ENCODE measurements around the gene TEDC2.

TEDC2 gene

DNA sequence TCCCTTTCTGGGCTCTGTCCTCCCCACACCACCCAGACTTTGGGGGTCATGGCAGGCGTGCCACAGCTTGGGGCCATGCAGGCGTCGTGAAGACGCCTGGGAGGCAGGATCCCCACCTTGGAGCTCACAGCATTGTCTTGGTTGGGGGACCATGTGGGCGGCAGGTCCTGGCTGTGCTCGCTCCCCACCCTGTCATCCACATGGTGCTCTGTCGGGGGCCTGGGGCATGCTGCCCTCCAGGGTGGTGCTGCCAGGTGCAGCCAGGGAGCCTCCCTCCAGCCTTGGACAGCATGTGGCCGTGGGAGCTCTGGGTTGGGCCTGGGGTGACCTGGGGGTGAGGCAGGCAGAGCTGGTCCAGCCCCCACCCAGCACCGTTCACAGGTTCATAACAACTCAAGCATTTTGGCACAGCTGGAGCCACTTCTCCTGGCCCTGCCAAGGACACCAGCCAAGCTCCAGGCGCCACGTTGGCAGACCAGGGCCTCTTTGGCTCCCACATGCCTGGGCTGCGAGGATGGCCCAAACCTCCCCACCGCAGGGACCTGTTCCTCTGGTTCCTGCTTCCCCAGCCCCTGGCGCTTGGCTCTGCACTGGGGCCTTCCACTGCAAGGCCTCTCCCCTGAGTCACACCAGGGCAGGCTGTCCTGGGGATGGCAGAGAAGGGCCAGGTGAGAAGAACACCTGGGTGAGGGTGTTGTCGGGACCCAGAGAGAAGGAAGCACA lies 38.8 kb downstream of the TEDC2 start:
- Mint-ChIP-seq H3K4me3 (no peak overlapping the region), H3K4me1 (ENCODE audit: low read depth) (no peaks in the 10 kb centered on the region), H3K27me3 (no peaks in the 10 kb centered on the region), H3K36me3 (no peaks in the 10 kb centered on the region), H3K27ac (no peak overlapping the region), H3K9me3 (ENCODE audit: low read depth) (no peaks in the 10 kb centered on the region)

- Mint-ChIP-seq H3K36me3 (no peaks in the 10 kb centered on the region), H3K27ac (no peak overlapping the region), H3K27me3 (no peaks in the 10 kb centered on the region), H3K9me3 (ENCODE audit: low read depth) (no peaks in the 10 kb centered on the region), H3K4me1 (ENCODE audit: low read depth) (no peaks in the 10 kb centered on the region), H3K4me3 (no peak overlapping the region)
These were observed 39.5 kb downstream of the TEDC2 start for GRCh38 chr16:2499454-2499853.

GRCh38 chr16:2499890-2500429 lies 40.1 kb downstream of the TEDC2 start:
- H3K9me3 Mint-ChIP-seq (ENCODE audit: low read depth): no peaks in the 10 kb centered on the region
- H3K27me3 Mint-ChIP-seq: no peaks in the 10 kb centered on the region
- H3K36me3 Mint-ChIP-seq: no peaks in the 10 kb centered on the region
- no peak overlapping the region for H3K27ac Mint-ChIP-seq
- H3K4me3 Mint-ChIP-seq: no peak overlapping the region
- H3K4me1 Mint-ChIP-seq (ENCODE audit: low read depth): no peaks in the 10 kb centered on the region

DNA sequence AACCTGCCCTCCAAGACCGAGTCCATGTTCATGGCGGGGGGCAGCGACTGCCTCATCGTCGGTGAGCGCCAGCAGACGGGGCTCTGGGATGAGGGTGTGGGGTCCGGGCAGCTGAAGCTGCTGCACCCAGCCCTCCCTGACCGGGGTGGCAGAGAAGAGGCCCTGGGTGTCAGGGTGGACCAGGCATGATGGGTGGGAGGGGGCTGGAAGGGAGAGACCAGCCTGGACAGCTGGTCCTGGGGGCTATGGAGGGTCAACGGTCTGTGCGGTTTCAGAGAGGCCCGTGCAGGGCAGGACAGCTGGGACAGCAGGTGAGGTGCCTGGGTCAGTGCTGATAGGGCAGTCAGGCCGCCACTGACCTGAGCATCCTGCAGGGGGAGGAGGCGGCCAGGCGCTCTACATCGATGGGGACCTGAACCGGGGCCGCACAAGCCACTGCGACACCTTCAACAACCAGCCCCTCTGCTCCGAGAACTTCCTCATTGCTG lies 40.6 kb downstream of the TEDC2 start:
- Mint-ChIP-seq H3K27me3 (no peaks in the 10 kb centered on the region), H3K9me3 (ENCODE audit: low read depth) (no peaks in the 10 kb centered on the region), H3K4me3 (no peak overlapping the region), H3K36me3 (no peaks in the 10 kb centered on the region), H3K4me1 (ENCODE audit: low read depth) (no peaks in the 10 kb centered on the region), H3K27ac (no peak overlapping the region)

- no peaks in the 10 kb centered on the region for H3K36me3 Mint-ChIP-seq
- H3K27ac Mint-ChIP-seq: no peak overlapping the region
- no peaks in the 10 kb centered on the region for H3K9me3 Mint-ChIP-seq (ENCODE audit: low read depth)
- no peaks in the 10 kb centered on the region for H3K27me3 Mint-ChIP-seq
- H3K4me3 Mint-ChIP-seq: no peak overlapping the region
- no peaks in the 10 kb centered on the region for H3K4me1 Mint-ChIP-seq (ENCODE audit: low read depth)
These were observed 41.2 kb downstream of the TEDC2 start for GRCh38 chr16:2500918-2501750.

GRCh38 chr16:2501946-2502895 lies 42.3 kb downstream of the TEDC2 start:
- Mint-ChIP-seq H3K36me3 (no peaks in the 10 kb centered on the region), H3K27me3 (no peaks in the 10 kb centered on the region), H3K27ac (no peak overlapping the region), H3K4me1 (ENCODE audit: low read depth) (no peaks in the 10 kb centered on the region), H3K4me3 (no peak overlapping the region), H3K9me3 (ENCODE audit: low read depth) (no peaks in the 10 kb centered on the region)

GRCh38 chr16:2505695-2506094 lies 45.8 kb downstream of the TEDC2 start:
- Mint-ChIP-seq H3K27ac (no peak overlapping the region), H3K9me3 (ENCODE audit: low read depth) (no peaks in the 10 kb centered on the region), H3K36me3 (no peaks in the 10 kb centered on the region), H3K4me1 (ENCODE audit: low read depth) (no peaks in the 10 kb centered on the region), H3K4me3 (no peak overlapping the region), H3K27me3 (no peaks in the 10 kb centered on the region)

DNA sequence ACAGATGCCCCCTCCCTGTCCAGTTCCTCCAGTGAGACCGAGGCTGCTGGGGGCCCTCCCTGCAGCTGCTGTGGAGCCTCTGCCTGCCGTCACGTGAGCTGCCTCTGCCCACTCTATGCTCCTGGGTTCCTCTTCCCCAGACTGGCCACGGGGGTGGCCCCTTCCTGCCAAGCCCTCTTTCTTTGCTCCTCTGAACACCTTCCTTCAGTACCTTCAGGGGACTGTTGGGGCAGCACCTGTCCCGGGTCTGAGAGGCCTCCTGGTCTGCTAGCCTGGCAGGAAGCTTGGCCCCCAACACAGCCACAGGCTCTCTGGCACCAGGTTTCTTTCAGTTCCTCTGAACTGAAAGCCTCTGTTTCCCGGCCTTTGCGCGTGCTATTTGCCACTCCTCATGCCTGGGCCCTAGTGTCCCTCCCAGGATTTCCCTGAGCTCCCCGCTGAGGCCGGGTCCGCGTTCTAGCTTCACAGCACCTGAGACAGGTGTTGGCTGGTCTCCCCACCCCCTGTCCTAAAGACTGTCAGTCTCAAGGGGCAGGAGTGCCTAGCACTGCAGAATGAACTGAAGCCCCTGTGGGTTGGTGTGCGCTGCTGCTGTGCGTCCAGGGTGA lies 47.2 kb downstream of the TEDC2 start:
- no peak overlapping the region for H3K27ac Mint-ChIP-seq
- H3K4me1 Mint-ChIP-seq (ENCODE audit: low read depth): no peaks in the 10 kb centered on the region
- H3K4me3 Mint-ChIP-seq: no peak overlapping the region
- no peaks in the 10 kb centered on the region for H3K36me3 Mint-ChIP-seq
- H3K27me3 Mint-ChIP-seq: no peaks in the 10 kb centered on the region
- H3K9me3 Mint-ChIP-seq (ENCODE audit: low read depth): no peaks in the 10 kb centered on the region

DNA sequence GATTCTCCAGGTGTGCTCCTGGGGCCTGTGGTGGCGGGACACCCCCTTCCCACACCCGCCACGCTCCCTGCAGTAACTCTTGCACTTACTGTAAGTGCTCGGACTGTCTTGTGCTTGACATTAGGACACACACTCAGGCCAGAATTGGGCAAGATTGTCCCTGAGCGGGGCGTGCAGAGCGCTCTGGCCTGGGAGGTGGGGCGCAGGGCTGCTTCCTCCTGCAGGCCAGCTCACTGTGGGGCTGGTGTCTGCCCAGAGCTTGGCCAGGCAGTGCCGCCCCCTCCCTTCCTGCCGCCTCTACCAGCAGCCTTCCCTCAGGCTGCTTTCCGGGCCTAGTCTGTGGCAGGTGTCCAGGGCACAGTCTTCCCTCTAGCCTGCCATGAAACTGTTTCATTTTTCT lies 47.8 kb downstream of the TEDC2 start:
- peaks cover 4% of the 10 kb centered on the region for H3K4me1 Mint-ChIP-seq (ENCODE audit: low read depth)
- no peak overlapping the region for H3K27ac Mint-ChIP-seq
- no peaks in the 10 kb centered on the region for H3K36me3 Mint-ChIP-seq
- H3K9me3 Mint-ChIP-seq (ENCODE audit: low read depth): no peaks in the 10 kb centered on the region
- no peak overlapping the region for H3K4me3 Mint-ChIP-seq
- no peaks in the 10 kb centered on the region for H3K27me3 Mint-ChIP-seq

DNA sequence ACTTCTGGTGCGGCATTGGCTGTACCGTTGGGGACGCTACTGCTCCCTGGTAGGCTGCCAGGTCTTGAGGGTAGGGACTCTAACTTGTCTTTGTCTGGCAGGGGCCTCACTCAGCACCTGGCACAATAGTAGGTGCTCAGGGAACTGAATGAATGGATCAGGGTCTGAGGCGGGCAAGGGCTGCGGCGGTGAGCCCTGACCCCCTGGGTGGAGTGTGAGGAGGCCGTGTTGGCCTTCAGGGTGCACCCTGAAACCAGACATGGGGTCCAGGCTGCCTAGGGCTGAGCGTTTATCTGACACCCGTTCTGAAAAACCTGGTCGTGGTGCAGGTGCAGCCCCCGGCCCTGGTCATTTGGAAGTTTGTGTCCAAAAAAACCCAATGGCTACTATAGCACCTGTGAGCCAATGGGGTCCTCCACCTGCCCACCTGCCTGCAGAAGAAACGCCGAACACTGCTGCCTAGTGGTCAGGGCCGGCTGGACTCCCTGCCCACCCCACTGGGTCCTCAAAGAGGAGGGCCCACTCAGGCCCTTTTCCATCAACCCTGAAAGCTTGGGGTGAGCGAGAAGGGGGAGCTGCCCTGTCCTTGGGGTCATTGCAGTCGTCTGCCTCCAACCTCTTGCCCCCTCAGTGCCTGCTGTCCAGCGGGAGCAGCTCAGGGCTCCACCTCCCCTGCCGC lies 49.0 kb downstream of the TEDC2 start:
- Mint-ChIP-seq H3K36me3 (no peaks in the 10 kb centered on the region), H3K27me3 (no peaks in the 10 kb centered on the region), H3K27ac (no peak overlapping the region), H3K4me1 (ENCODE audit: low read depth) (peaks cover 10% of the 10 kb centered on the region), H3K4me3 (no peak overlapping the region), H3K9me3 (ENCODE audit: low read depth) (no peaks in the 10 kb centered on the region)

GRCh38 chr16:2511128-2511800 lies 51.4 kb downstream of the TEDC2 start:
- Mint-ChIP-seq H3K4me1 (ENCODE audit: low read depth) (peaks cover 22% of the 10 kb centered on the region), H3K9me3 (ENCODE audit: low read depth) (no peaks in the 10 kb centered on the region), H3K27me3 (no peaks in the 10 kb centered on the region), H3K36me3 (no peaks in the 10 kb centered on the region), H3K4me3 (no peak overlapping the region), H3K27ac (no peak overlapping the region)

DNA sequence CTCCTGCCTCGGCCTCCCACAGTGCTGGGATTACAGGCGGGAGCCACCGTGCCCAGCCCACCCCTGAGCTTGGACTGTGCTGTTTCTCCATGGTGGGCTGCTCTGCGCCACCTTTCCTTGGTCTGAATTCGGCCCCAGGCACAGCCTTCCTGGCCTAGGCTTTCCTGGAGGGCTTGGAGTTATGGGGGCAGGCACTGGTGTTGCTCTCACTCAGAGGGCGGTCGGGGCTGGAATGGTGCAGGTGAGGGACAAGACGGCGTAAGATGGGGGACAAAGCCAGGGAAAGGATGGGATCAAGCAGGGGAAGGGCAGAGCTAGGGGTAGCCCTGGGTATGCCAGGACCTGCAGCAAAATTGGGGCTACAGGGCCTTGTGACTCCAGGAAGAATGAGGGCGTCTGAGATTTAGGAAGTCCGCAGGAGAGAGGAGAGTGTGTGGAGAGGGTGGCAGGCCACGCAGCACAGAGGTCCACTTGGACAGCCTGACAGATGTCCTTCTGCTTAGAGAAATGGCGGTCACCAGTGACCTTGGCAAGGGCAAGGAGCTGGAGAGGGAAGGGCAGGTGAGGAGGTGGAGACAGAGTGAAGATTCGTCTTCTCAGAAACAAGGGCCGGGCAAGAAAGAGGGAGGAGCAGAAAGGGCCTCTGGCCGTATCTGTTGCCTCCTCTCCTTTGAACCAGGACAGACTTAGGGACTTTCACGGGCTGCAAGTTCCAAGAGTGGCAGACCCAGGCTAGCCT lies 52.3 kb downstream of the TEDC2 start:
- H3K36me3 Mint-ChIP-seq: no peaks in the 10 kb centered on the region
- H3K4me1 Mint-ChIP-seq (ENCODE audit: low read depth): peaks cover 31% of the 10 kb centered on the region
- no peaks in the 10 kb centered on the region for H3K9me3 Mint-ChIP-seq (ENCODE audit: low read depth)
- H3K27ac Mint-ChIP-seq: peak overlapping the region; percentile 25
- H3K27me3 Mint-ChIP-seq: no peaks in the 10 kb centered on the region
- H3K4me3 Mint-ChIP-seq: peak overlapping the region; percentile 79

Data from activated naive CD8-positive, alpha-beta T cell (primary cell).